ENCODE measurements around the gene MRE11.
"Not testable (repeated sequence)": the region's sequence is repeated elsewhere in the genome, so short reads cannot be mapped to it uniquely, and the experiment has no call there.

The MRE11 gene

GRCh38 chr11:94418123-94418765 is 75.4 kb downstream of the MRE11 start:
- DNase-seq = no peak

GRCh38 chr11:94417386-94417987 is 76.2 kb downstream of the MRE11 start:
- peak; percentile 28 for DNase-seq

- no peak for DNase-seq
Observed at GRCh38 chr11:94405062-94405833, 88.4 kb downstream of the MRE11 start.

- DNase-seq = no peak
Observed at GRCh38 chr11:94402355-94402754, 91.3 kb downstream of the MRE11 start.

GRCh38 chr11:94401773-94402265 is 91.8 kb downstream of the MRE11 start:
- DNase-seq = no peak

- DNase-seq = no peak
Observed at GRCh38 chr11:94400839-94401772, 92.5 kb downstream of the MRE11 start, which contains the start of gene GPR83. Gene GPR83 (minus strand): TSS chr11:94401419. CDS start chr11:94401247, 172 bp downstream.

- no peak for DNase-seq
Observed at GRCh38 chr11:94400457-94400838, 93.2 kb downstream of the MRE11 start.

- DNase-seq = no peak
Observed at GRCh38 chr11:94400050-94400449, 93.6 kb downstream of the MRE11 start.

GRCh38 chr11:94398101-94398500 is 95.5 kb downstream of the MRE11 start:
- no peak for DNase-seq

- no peak for DNase-seq
Observed at GRCh38 chr11:94396282-94396681, 97.4 kb downstream of the MRE11 start.

- not testable (repeated sequence) for DNase-seq
Observed at GRCh38 chr11:94391937-94392336, 101.7 kb downstream of the MRE11 start.

GRCh38 chr11:94379613-94380012 is 114.0 kb downstream of the MRE11 start:
- DNase-seq = no peak

GRCh38 chr11:94376841-94377240 is 116.8 kb downstream of the MRE11 start:
- no peak for DNase-seq

GRCh38 chr11:94370576-94370975 is 123.1 kb downstream of the MRE11 start:
- DNase-seq = not testable (repeated sequence)
